Measurements from ENCODE around the gene CTNND2. TPM values are rescaled to one million over a fixed set of nuclear protein-coding genes. Genes with fewer than 3 reads are reported as not detected.

CTNND2 gene
- polyA plus RNA-seq, 1 donor from 2014 or later: 67.0 TPM

- TF ChIP-seq POLR2AphosphoS5 (IDR thresholded peaks at IDR 0.05) (no peak), TAF1 (IDR thresholded peaks at IDR 0.05; ENCODE audit: low read depth) (no peak), EZH2 (IDR thresholded peaks at IDR 0.05; ENCODE audit: borderline replicate concordance, insufficient read depth, low read length, poor library complexity, severe bottlenecking) (no peak), EP300 (conservative IDR thresholded peaks at IDR 0.05; ENCODE audit: poor library complexity, severe bottlenecking) (no peak), SMC3 (conservative IDR thresholded peaks at IDR 0.05; ENCODE audit: poor library complexity) (no peak), CTCF (IDR thresholded peaks at IDR 0.05; ENCODE audit: poor library complexity, severe bottlenecking) (no peak), REST (IDR thresholded peaks at IDR 0.05; ENCODE audit: borderline replicate concordance) (no peak), MXI1 (conservative IDR thresholded peaks at IDR 0.05; ENCODE audit: poor library complexity, severe bottlenecking) (no peak), RAD21 (conservative IDR thresholded peaks at IDR 0.05) (no peak)
- H3K9me3 ChIP-seq (ENCODE audit: low read length): no peaks in the 10 kb centered on the region
- no peaks in the 10 kb centered on the region for H3K9me2 ChIP-seq (ENCODE audit: insufficient read depth, low read length)
- H3K27me3 ChIP-seq (ENCODE audit: insufficient read depth, low read depth, low read length): no peaks in the 10 kb centered on the region
- H3K9ac ChIP-seq (ENCODE audit: low read length): no peak overlapping the region
- H3K4me2 ChIP-seq (ENCODE audit: low read length): no peak overlapping the region
- H4K20me1 ChIP-seq (ENCODE audit: insufficient read depth): no peaks in the 10 kb centered on the region
- H3K4me3 ChIP-seq (ENCODE audit: low read length): no peak overlapping the region
- no peaks in the 10 kb centered on the region for H3K79me2 ChIP-seq (replicated peaks; ENCODE audit: insufficient read depth, low read length)
- no peak overlapping the region for H3K27ac ChIP-seq (ENCODE audit: low read length)
- H3F3A ChIP-seq (ENCODE audit: insufficient read depth, low read length, poor library complexity, severe bottlenecking): no peaks in the 10 kb centered on the region
- no peaks in the 10 kb centered on the region for H3K36me3 ChIP-seq (ENCODE audit: insufficient read depth, low read length)
- no peak overlapping the region for H2AFZ ChIP-seq (ENCODE audit: low read depth, low read length)
Measured at GRCh38 chr5:11483630-11484029, 420.6 kb downstream of the CTNND2 start.

GRCh38 chr5:11482011-11482410 is 422.2 kb downstream of the CTNND2 start:
- H4K20me1 ChIP-seq (ENCODE audit: insufficient read depth): no peaks in the 10 kb centered on the region
- no peaks in the 10 kb centered on the region for H3K36me3 ChIP-seq (ENCODE audit: insufficient read depth, low read length)
- H3F3A ChIP-seq (ENCODE audit: insufficient read depth, low read length, poor library complexity, severe bottlenecking): no peaks in the 10 kb centered on the region
- H2AFZ ChIP-seq (ENCODE audit: low read depth, low read length): no peak overlapping the region
- H3K79me2 ChIP-seq (replicated peaks; ENCODE audit: insufficient read depth, low read length): no peaks in the 10 kb centered on the region
- no peak for TF ChIP-seq SMC3 (conservative IDR thresholded peaks at IDR 0.05; ENCODE audit: poor library complexity)
- no peak for TF ChIP-seq POLR2AphosphoS5 (IDR thresholded peaks at IDR 0.05)
- no peak for TF ChIP-seq CTCF (IDR thresholded peaks at IDR 0.05; ENCODE audit: poor library complexity, severe bottlenecking)
- no peak for TF ChIP-seq TAF1 (IDR thresholded peaks at IDR 0.05; ENCODE audit: low read depth)
- no peak for TF ChIP-seq MXI1 (conservative IDR thresholded peaks at IDR 0.05; ENCODE audit: poor library complexity, severe bottlenecking)
- no peak for TF ChIP-seq EP300 (conservative IDR thresholded peaks at IDR 0.05; ENCODE audit: poor library complexity, severe bottlenecking)
- no peak for TF ChIP-seq EZH2 (IDR thresholded peaks at IDR 0.05; ENCODE audit: borderline replicate concordance, insufficient read depth, low read length, poor library complexity, severe bottlenecking)
- no peak for TF ChIP-seq RAD21 (conservative IDR thresholded peaks at IDR 0.05)
- no peak for TF ChIP-seq REST (IDR thresholded peaks at IDR 0.05; ENCODE audit: borderline replicate concordance)
- H3K27ac ChIP-seq (ENCODE audit: low read length): no peak overlapping the region
- H3K4me2 ChIP-seq (ENCODE audit: low read length): no peak overlapping the region
- H3K4me3 ChIP-seq (ENCODE audit: low read length): no peak overlapping the region
- no peaks in the 10 kb centered on the region for H3K9me3 ChIP-seq (ENCODE audit: low read length)
- no peaks in the 10 kb centered on the region for H3K27me3 ChIP-seq (ENCODE audit: insufficient read depth, low read depth, low read length)
- no peaks in the 10 kb centered on the region for H3K9me2 ChIP-seq (ENCODE audit: insufficient read depth, low read length)
- H3K9ac ChIP-seq (ENCODE audit: low read length): no peak overlapping the region
